ENCODE measurements around the gene CD1E. TPM values are rescaled to one million over a fixed set of nuclear protein-coding genes. Genes with fewer than 3 reads are reported as not detected.

Gene CD1E
- total and polyA plus RNA-seq, 10 of the 15 experiments (the other 5 are each of a cell fraction or from before 2014, with no cell fraction given): 0.05 to 0.07 (median 0.05) TPM; not detected in 7

GRCh38 chr1:158311066-158311465 is 42.6 kb upstream of the CD1E start:
- ChIA-PET CTCF (interaction anchor here (0.6 to 1.0 kb wide), 2 partner anchors 17 to 107 kb away, joined by 3 read pairs; no protein-coding TSS in a partner anchor), RAD21 (ENCODE audit: unreplicated experiment) (interaction anchor here (0.7 kb wide), 1 partner anchor 24 kb away, joined by 3 read pairs; no protein-coding TSS in a partner anchor), SMC1A (ENCODE audit: uncharacterized antibody, unreplicated experiment) (interaction anchor here (0.9 to 1.1 kb wide), 4 partner anchors 10 to 63 kb away, joined by 3 to 5 read pairs (median 4); partner anchors contain the start of gene CD1C), POLR2A (no interaction called here)
- 4% methylated on average over 2 of the region's 2 CpGs for WGBS (ENCODE audit: insufficient coverage, insufficient replicate concordance, low lambda C conversion rate, missing lambda C conversion rate)
- Histone ChIP-seq H3K4me1 (ENCODE audit: control insufficient read depth, insufficient read depth, low read length) (no peaks in the 10 kb centered on the region), H3K4me2 (ENCODE audit: control insufficient read depth, insufficient read depth) (0 out of 2 replicates have a peak overlapping the region, but pooled peaks have one; percentile 7), H3K9me3 (replicated peaks; ENCODE audit: control insufficient read depth, insufficient read depth, low read length) (no peaks in the 10 kb centered on the region; the same call in 2 of the 3 replicates), H3K4me3 (no peak overlapping the region), H4K20me1 (ENCODE audit: control insufficient read depth, insufficient read depth) (no peaks in the 10 kb centered on the region), H3K27me3 (replicated peaks in 1 of 2; ENCODE audit: control insufficient read depth in 2 of 2, insufficient read depth in 2 of 2, low read length in 1 of 2) (no peaks in the 10 kb centered on the region), H2AFZ (ENCODE audit: control insufficient read depth, low read depth, low read length) (no peak overlapping the region), H3K79me2 (ENCODE audit: control insufficient read depth, insufficient read depth, low read length) (no peaks in the 10 kb centered on the region), H3K9ac (ENCODE audit: control insufficient read depth, insufficient read depth, low read length) (no peak overlapping the region), H3K27ac (ENCODE audit: control insufficient read depth, insufficient read depth) (no peak overlapping the region), H3K36me3 (ENCODE audit: control insufficient read depth in 2 of 2, insufficient read depth in 2 of 2, low read length in 1 of 2) (no peaks in the 10 kb centered on the region)
- TF ChIP-seq RUNX3 (IDR thresholded peaks at IDR 0.05; ENCODE audit: low read length): peak; percentile 46; the same call in 1 of the 2 replicates
- 0 out of 2 replicates have a peak, but pooled peaks have one; percentile 10 for TF ChIP-seq JUNB (IDR thresholded peaks at IDR 0.05)
- no peak for TF ChIP-seq SMAD1 (IDR thresholded peaks at IDR 0.05; ENCODE audit: low read depth, partially characterized antibody)
- no peak for TF ChIP-seq NR2F1 (conservative IDR thresholded peaks at IDR 0.05)
- in situ Hi-C loops (cut with MboI): no loop called here
- DNase-seq (ENCODE audit: low read depth, low spot score) (no peak), ATAC-seq (peak; percentile 58), FAIRE-seq (no peak)
- intact Hi-C loops (cut with micrococcal nuclease; ENCODE audit: unreplicated experiment): no loop called here
- BruUV-seq (replicated peaks): no TSS peak

- DNase-seq (ENCODE audit: low read depth, low spot score): no peak
- Histone ChIP-seq H3K27ac (ENCODE audit: control insufficient read depth, insufficient read depth) (no peak overlapping the region), H3K9ac (ENCODE audit: control insufficient read depth, insufficient read depth, low read length) (no peak overlapping the region), H3K9me3 (replicated peaks; ENCODE audit: control insufficient read depth, insufficient read depth, low read length) (peaks cover 4% of the 10 kb centered on the region; the same call in 1 of the 3 replicates), H2AFZ (ENCODE audit: control insufficient read depth, low read depth, low read length) (no peak overlapping the region), H3K36me3 (ENCODE audit: control insufficient read depth in 2 of 2, insufficient read depth in 2 of 2, low read length in 1 of 2) (no peaks in the 10 kb centered on the region), H3K4me3 (no peak overlapping the region), H4K20me1 (ENCODE audit: control insufficient read depth, insufficient read depth) (no peaks in the 10 kb centered on the region), H3K79me2 (ENCODE audit: control insufficient read depth, insufficient read depth, low read length) (no peaks in the 10 kb centered on the region), H3K27me3 (replicated peaks in 1 of 2; ENCODE audit: control insufficient read depth in 2 of 2, insufficient read depth in 2 of 2, low read length in 1 of 2) (no peaks in the 10 kb centered on the region), H3K4me2 (ENCODE audit: control insufficient read depth, insufficient read depth) (no peak overlapping the region), H3K4me1 (ENCODE audit: control insufficient read depth, insufficient read depth, low read length) (peaks cover 9% of the 10 kb centered on the region)
- CTCF ChIA-PET: interaction anchor here (1.0 to 12.2 kb wide), 5 partner anchors 22 to 120 kb away, joined by 3 to 267 read pairs (median 4); partner anchors contain the start of gene CD1C
- ATAC-seq: no peak
- POLR2A ChIA-PET: no interaction called here
- 0% methylated on average over 1 of the region's 1 CpG for WGBS (ENCODE audit: insufficient coverage, insufficient replicate concordance, low lambda C conversion rate, missing lambda C conversion rate)
- no TSS peak for BruUV-seq (replicated peaks)
- no peak for FAIRE-seq
- in situ Hi-C loops (cut with MboI) (no loop called here), intact Hi-C loops (cut with micrococcal nuclease; ENCODE audit: unreplicated experiment) (no loop called here)
- RAD21 ChIA-PET (ENCODE audit: unreplicated experiment): interaction anchor here (2.2 to 10.6 kb wide), 3 partner anchors 34 to 120 kb away, joined by 7 to 179 read pairs (median 11); partner anchors contain the start of gene CD1C
- SMC1A ChIA-PET (ENCODE audit: uncharacterized antibody, unreplicated experiment): interaction anchor here (0.9 to 2.5 kb wide), 5 partner anchors 34 to 120 kb away, joined by 3 to 16 read pairs (median 9); partner anchors contain the start of gene CD1C
- TF ChIP-seq ZBTB33 (IDR thresholded peaks at IDR 0.05): no peak
- no peak for TF ChIP-seq SKIL (IDR thresholded peaks at IDR 0.05; ENCODE audit: low read depth, poor library complexity, severe bottlenecking)
- no peak for TF ChIP-seq NFXL1 (IDR thresholded peaks at IDR 0.05; ENCODE audit: borderline replicate concordance)
- TF ChIP-seq PRDM15 (CRISPR knock-in tag; IDR thresholded peaks at IDR 0.05): no peak
- TF ChIP-seq SIN3A (IDR thresholded peaks at IDR 0.05; ENCODE audit: low read depth, low read length): no peak
Measured at GRCh38 chr1:158323866-158324265, 29.8 kb upstream of the CD1E start.
